GM12878 (cell line): ENCODE measurements around the gene HSPA12A. TPM values are rescaled to one million over a fixed set of nuclear protein-coding genes. Genes with fewer than 3 reads are reported as not detected.

Experiments
- ATAC-seq: fragments of 200-7000 bp; cut with Tn5 transposase; 3 replicates; pipeline ENCODE4 v1.9.1; 2020; ENCODE audit warnings: mild to moderate bottlenecking, moderate library complexity
- BruUV-seq: library from RNA; stranded (reverse); fragments of 400-500 nt; replicated peaks from 2 replicates; lab custom pipeline; 2021; lab: Mats Ljungman, UMichigan
- CTCF ChIA-PET: fragments of 300-600 bp; sonication (Branson Sonifier 250); formaldehyde crosslinking; extraction: SDS; loops from one replicate; lab custom pipeline; 2021; ENCODE audit warnings: inconsistent platforms; lab: Yijun Ruan, JAX
- POLR2A ChIA-PET: fragments of 350-600 bp; formaldehyde crosslinking; extraction: SDS; loops from one replicate; lab custom pipeline; 2021; ENCODE audit warnings: inconsistent platforms; lab: Charles Lee
- RAD21 ChIA-PET: fragments of 300-600 bp; sonication (Branson Sonifier 250); formaldehyde crosslinking; loops from one replicate; lab custom pipeline; 2023; ENCODE audit warnings: antibody characterized with exemption; ENCODE audit not compliant: unreplicated experiment; lab: Charles Lee
- SMC1A ChIA-PET: fragments of 300-600 bp; sonication (Branson Sonifier 250); formaldehyde crosslinking; loops from one replicate; lab custom pipeline; 2023; ENCODE audit not compliant: unreplicated experiment, uncharacterized antibody; lab: Charles Lee
- DNase-seq: peaks from one replicate; pipeline ENCODE4 v3.0.0-alpha.2; 2011; ENCODE audit warnings: low read depth, low spot score
- FAIRE-seq: peaks from 3 replicates; lab custom pipeline; 2011; peaks lifted over from hg19 to GRCh38; lab: Jason Lieb, UNC
- H2AFZ ChIP-seq: 2 replicates; pipeline ENCODE4 v1.6.0; 2011; ENCODE audit warnings: low read depth, low read length, control low read depth; ENCODE audit not compliant: control insufficient read depth
- H3K27ac ChIP-seq: 2 replicates; pipeline ENCODE4 v1.5.1; 2011; ENCODE audit warnings: control low read depth; ENCODE audit not compliant: control insufficient read depth, insufficient read depth
- H3K27me3 ChIP-seq, 2 experiments: replicated peaks in 1 of 2; 2 replicates each; pipeline versions ENCODE4 v1.6.0 to v1.6.1; 2011; ENCODE audit warnings: low read length in 1 of 2; ENCODE audit not compliant: control insufficient read depth in 2 of 2, insufficient read depth in 2 of 2
- H3K36me3 ChIP-seq, 2 experiments: 2 replicates each; pipeline ENCODE4 v1.5.1; 2011; ENCODE audit warnings: low read length in 1 of 2; ENCODE audit not compliant: control insufficient read depth in 2 of 2, insufficient read depth in 2 of 2
- H3K4me1 ChIP-seq: 2 replicates; pipeline ENCODE4 v1.6.1; 2011; ENCODE audit warnings: mild to moderate bottlenecking, low read length, moderate library complexity, mixed read lengths; ENCODE audit not compliant: control insufficient read depth, insufficient read depth
- H3K4me2 ChIP-seq: 2 replicates; pipeline ENCODE4 v1.6.0; 2011; ENCODE audit warnings: control low read depth; ENCODE audit not compliant: control insufficient read depth, insufficient read depth
- H3K4me3 ChIP-seq: fragments of 200-600 bp; sonication (generic); 2 replicates; pipeline ENCODE4 v1.5.1; 2016
- H3K79me2 ChIP-seq: 2 replicates; pipeline ENCODE4 v1.6.0; 2011; ENCODE audit warnings: low read length; ENCODE audit not compliant: control insufficient read depth, insufficient read depth
- H3K9ac ChIP-seq: 2 replicates; pipeline ENCODE4 v1.8.0; 2011; ENCODE audit warnings: low read length, control low read depth, mixed read lengths; ENCODE audit not compliant: control insufficient read depth, insufficient read depth
- H3K9me3 ChIP-seq: replicated peaks from 3 replicates; pipeline ENCODE4 v1.5.1; 2011; ENCODE audit warnings: mild to moderate bottlenecking, low read length; ENCODE audit not compliant: control insufficient read depth, insufficient read depth
- H4K20me1 ChIP-seq: 2 replicates; pipeline ENCODE4 v1.6.0; 2011; ENCODE audit not compliant: control insufficient read depth, insufficient read depth
- BCL11A ChIP-seq: IDR thresholded peaks from 2 replicates; pipeline ENCODE4 v1.6.1; 2011; ENCODE audit warnings: low read depth, low read length
- BCLAF1 ChIP-seq: fragments of 450-650 bp; IDR thresholded peaks from 2 replicates; pipeline ENCODE4 v1.6.1; 2017; ENCODE audit warnings: antibody characterized with exemption, mild to moderate bottlenecking, moderate library complexity
- BRCA1 ChIP-seq: IDR thresholded peaks from 2 replicates; pipeline ENCODE4 v1.6.1; 2011; ENCODE audit warnings: low read depth, low read length, improper control_type of control experiment
- CHD1 ChIP-seq: IDR thresholded peaks from 2 replicates; pipeline ENCODE4 v1.6.1; 2012; ENCODE audit warnings: low read depth, low read length, improper control_type of control experiment
- FOS ChIP-seq: IDR thresholded peaks from 3 replicates; pipeline ENCODE4 v1.6.1; 2011; ENCODE audit warnings: borderline replicate concordance; ENCODE audit not compliant: insufficient read length; ENCODE audit errors: extremely low read depth
- GATAD2B ChIP-seq: fragments of 450-650 bp; conservative IDR thresholded peaks from 2 replicates; pipeline ENCODE4 v1.6.1; 2017; ENCODE audit warnings: low read depth, mild to moderate bottlenecking, moderate library complexity
- JUNB ChIP-seq: IDR thresholded peaks from 2 replicates; pipeline ENCODE4 v1.6.1; 2016; ENCODE audit warnings: antibody characterized with exemption, mild to moderate bottlenecking
- JUND ChIP-seq: IDR thresholded peaks from 2 replicates; pipeline ENCODE4 v1.6.1; 2012; ENCODE audit warnings: low read depth, mild to moderate bottlenecking, low read length, improper control_type of control experiment, moderate library complexity
- MEF2A ChIP-seq: IDR thresholded peaks from 2 replicates; pipeline ENCODE4 v1.6.1; 2011; ENCODE audit warnings: low read depth, mild to moderate bottlenecking, low read length, moderate library complexity; ENCODE audit not compliant: insufficient read depth
- MTA2 ChIP-seq: fragments of 450-650 bp; IDR thresholded peaks from 2 replicates; pipeline ENCODE4 v1.6.1; 2016; ENCODE audit warnings: low read depth, mild to moderate bottlenecking, moderate library complexity
- NFIC ChIP-seq: IDR thresholded peaks from 2 replicates; pipeline ENCODE4 v1.6.1; 2012; ENCODE audit warnings: low read depth, mild to moderate bottlenecking, inconsistent platforms, low read length, moderate library complexity
- RBBP5 ChIP-seq: fragments of 200-600 bp; sonication (generic); conservative IDR thresholded peaks from 2 replicates; pipeline ENCODE4 v1.6.1; 2016
- SIX5 ChIP-seq: IDR thresholded peaks from 2 replicates; pipeline ENCODE4 v1.6.1; 2011; ENCODE audit warnings: mild to moderate bottlenecking, low read depth, low read length, moderate library complexity; ENCODE audit not compliant: severe bottlenecking
- SMARCA5 ChIP-seq: fragments of 450-650 bp; IDR thresholded peaks from 2 replicates; pipeline ENCODE4 v1.6.1; 2017; ENCODE audit warnings: mild to moderate bottlenecking
- SREBF1 ChIP-seq: IDR thresholded peaks from 2 replicates; pipeline ENCODE4 v1.6.1; 2012; ENCODE audit warnings: mild to moderate bottlenecking, low read length
- WRNIP1 ChIP-seq: IDR thresholded peaks from 2 replicates; pipeline ENCODE4 v1.6.1; 2011; ENCODE audit warnings: low read depth, low read length, improper control_type of control experiment, borderline replicate concordance
- YBX1 ChIP-seq: fragments of 450-650 bp; IDR thresholded peaks from 2 replicates; pipeline ENCODE4 v1.6.1; 2016; ENCODE audit warnings: antibody characterized with exemption
- ZNF207 ChIP-seq: fragments of 450-650 bp; IDR thresholded peaks from 2 replicates; pipeline ENCODE4 v1.6.1; 2014; ENCODE audit warnings: antibody characterized with exemption, mild to moderate bottlenecking, borderline replicate concordance
- WGBS: methylation state at CpG from one replicate; pipeline ENCODE4 v1.1.6; 2016; ENCODE audit warnings: low lambda C conversion rate; ENCODE audit not compliant: insufficient replicate concordance, insufficient coverage; ENCODE audit errors: missing lambda C conversion rate; 5-methylcytosine and 5-hydroxymethylcytosine counted together
- in situ Hi-C: fragments of 300-500 bp; cut with MboI; formaldehyde crosslinking; loops from 9 replicates; pipeline ENCODE4 v1.14.3; 2018; ENCODE audit warnings: mixed read lengths
- intact Hi-C: fragments of 100-400 bp; cut with micrococcal nuclease; formaldehyde crosslinking; loops from one replicate; pipeline ENCODE4 v1.14.2; 2022; ENCODE audit not compliant: unreplicated experiment
- polyA plus RNA-seq, 11 experiments: library from polyadenylated mRNA; depleted of rRNA in 4 of 11; unstranded in 6 of 11; stranded (reverse) in 5 of 11; fragments of >200 nt; fragmentation: Nextera tagmentation in 4 of 11; fragmentation: Illumina TruSeq in 1 of 11; extraction: Ambion mirVana in 4 of 11; extraction: Trizol in 1 of 11; gene quantifications; 1 replicate in 1 of 11; 2 replicates in 10 of 11; pipeline versions ENCODE4 v1.2.1 to v1.2.3, GENCODE V29; 2011 to 2016; ENCODE audit warnings: inconsistent platforms in 2 of 11, missing spikeins in 2 of 11, low read depth in 1 of 11
- total RNA-seq, 4 experiments: library from RNA; depleted of rRNA in 3 of 4; stranded (reverse); fragments of >200 nt in 3 of 4; fragmentation: Illumina TruSeq in 1 of 4; extraction: Trizol in 1 of 4; gene quantifications; 2 replicates each; pipeline versions ENCODE4 v1.2.1 to v1.2.3, GENCODE V29; 2013 to 2021

The HSPA12A gene
- total and polyA plus RNA-seq, 10 of the 15 experiments (the other 5 are each of a cell fraction or from before 2014, with no cell fraction given) = 0.90 to 20.2 (median 2.8) TPM

- no peak for DNase-seq
- SMC1A ChIA-PET = no interaction called here
- WGBS = 19% methylated on average over 9 of the region's 9 CpGs
These were observed 40.2 kb downstream of the HSPA12A start for GRCh38 chr10:116702165-116702564.

More at GRCh38 chr10:116702165-116702564, 40.2 kb downstream of the HSPA12A start:
- no peak for FAIRE-seq
- ChIA-PET POLR2A (no interaction called here), RAD21 (interaction anchor here (0.6 kb wide), 1 partner anchor 1866 kb away, joined by 3 read pairs; no protein-coding TSS in a partner anchor), CTCF (interaction anchor here (0.7 to 1.2 kb wide), 2 partner anchors 85 to 86 kb away, joined by 3 to 4 read pairs; no protein-coding TSS in a partner anchor)
- no peak overlapping the region for H2AFZ ChIP-seq
- no peak overlapping the region for H3K9ac ChIP-seq
- H3K36me3 ChIP-seq = no peaks in the 10 kb centered on the region
- in situ Hi-C loops (no loop called here), intact Hi-C loops (no loop called here)
- no peak for TF ChIP-seq MEF2A
- TF ChIP-seq SIX5 = no peak
- no peak for TF ChIP-seq SREBF1
- no peak for TF ChIP-seq FOS
- TF ChIP-seq NFIC = no peak
- no peak for TF ChIP-seq JUND
- no peak for TF ChIP-seq CHD1
- TF ChIP-seq WRNIP1 = no peak
- no peak for TF ChIP-seq MTA2
- TF ChIP-seq JUNB = no peak
- TF ChIP-seq YBX1 = no peak
- no peak for TF ChIP-seq GATAD2B
- TF ChIP-seq RBBP5 = no peak
- no peak for TF ChIP-seq ZNF207
- TF ChIP-seq BCL11A = no peak
- no peak for TF ChIP-seq BCLAF1
- no peak for TF ChIP-seq BRCA1
- TF ChIP-seq SMARCA5 = no peak
- no TSS peak for BruUV-seq
- H3K79me2 ChIP-seq = no peaks in the 10 kb centered on the region
- no peaks in the 10 kb centered on the region for H4K20me1 ChIP-seq
- no peak for ATAC-seq
- H3K4me3 ChIP-seq = no peak overlapping the region
- H3K4me2 ChIP-seq = no peak overlapping the region
- H3K9me3 ChIP-seq = no peaks in the 10 kb centered on the region
- H3K4me1 ChIP-seq = no peaks in the 10 kb centered on the region
- H3K27me3 ChIP-seq = no peaks in the 10 kb centered on the region; a peak in 2 of 4 replicates
- no peak overlapping the region for H3K27ac ChIP-seq
